Endothelial cell of umbilical vein (primary cell): ENCODE results near the gene STAC3. TPM values are rescaled to one million over a fixed set of nuclear protein-coding genes. Genes with fewer than 3 reads are reported as not detected.

Source experiments
- BruUV-seq: library from RNA; stranded (reverse); fragments of 400-500 nt; replicated peaks from 2 replicates; lab custom pipeline; 2021; lab: Mats Ljungman, UMichigan
- CTCF ChIA-PET: fragments of 300-600, 350-600 bp; sonication (Branson Sonifier 250); formaldehyde crosslinking; loops from one replicate; lab custom pipeline; 2021; ENCODE audit warnings: antibody characterized with exemption, inconsistent platforms; lab: Charles Lee
- POLR2A ChIA-PET: fragments of 300-600, 350-600 bp; sonication (Branson Sonifier 250); formaldehyde crosslinking; loops from one replicate; lab custom pipeline; 2021; ENCODE audit warnings: antibody characterized with exemption, inconsistent platforms; lab: Charles Lee
- DNase-seq: peaks from one replicate; pipeline ENCODE4 v3.0.0-alpha.2; 2011; ENCODE audit warnings: low read depth, low spot score
- FAIRE-seq: peaks from 2 replicates; lab custom pipeline; 2011; peaks lifted over from hg19 to GRCh38; lab: Jason Lieb, UNC
- H2AFZ ChIP-seq: 2 replicates; pipeline ENCODE4 v1.6.0; 2012; ENCODE audit warnings: low read depth, low read length, control low read depth, inconsistent platforms
- H3K27ac ChIP-seq: 2 replicates; pipeline ENCODE4 v1.5.1; 2011; ENCODE audit warnings: low read depth, mild to moderate bottlenecking, control low read depth, low read length, moderate library complexity; ENCODE audit not compliant: insufficient read depth
- H3K27me3 ChIP-seq, 2 experiments: 2 replicates each; pipeline versions ENCODE4 v1.6.0 to v1.6.1; 2011; ENCODE audit warnings: low read length in 2 of 2, mixed read lengths in 1 of 2; ENCODE audit not compliant: control insufficient read depth in 2 of 2, insufficient read depth in 2 of 2
- H3K36me3 ChIP-seq, 2 experiments: 2 replicates in 1 of 2; 3 replicates in 1 of 2; pipeline ENCODE4 v1.5.1; 2011; ENCODE audit warnings: low read length in 2 of 2, mild to moderate bottlenecking in 1 of 2, moderate library complexity in 1 of 2; ENCODE audit not compliant: control insufficient read depth in 2 of 2, insufficient read depth in 2 of 2; ENCODE audit errors: extremely low read depth in 1 of 2
- H3K4me1 ChIP-seq: 3 replicates; pipeline ENCODE4 v1.5.1; 2011; ENCODE audit warnings: mild to moderate bottlenecking, low read length; ENCODE audit not compliant: control insufficient read depth, insufficient read depth; ENCODE audit errors: extremely low read depth
- H3K4me2 ChIP-seq: 2 replicates; pipeline ENCODE4 v1.6.1; 2011; ENCODE audit warnings: low read length, control low read depth, mixed read lengths; ENCODE audit not compliant: insufficient read depth
- H3K4me3 ChIP-seq, 3 experiments: fragments of 200-600 bp in 1 of 3; sonication (generic), shearing (Covaris generic) in 1 of 3; replicated peaks in 1 of 3; 2 replicates each; pipeline ENCODE4 v1.5.1; 2011 to 2016; ENCODE audit warnings: control low read depth in 3 of 3, low read length in 3 of 3, mild to moderate bottlenecking in 2 of 3, inconsistent platforms in 1 of 3, low read depth in 1 of 3, moderate library complexity in 1 of 3; ENCODE audit not compliant: insufficient read depth in 1 of 3
- H3K79me2 ChIP-seq: 2 replicates; pipeline ENCODE4 v1.6.0; 2012; ENCODE audit warnings: low read length, inconsistent platforms; ENCODE audit not compliant: control insufficient read depth, insufficient read depth
- H3K9ac ChIP-seq: replicated peaks from 2 replicates; pipeline ENCODE3; 2011; ENCODE audit warnings: low read length, control low read depth; ENCODE audit not compliant: insufficient read depth; ENCODE audit errors: extremely low read depth
- H3K9me1 ChIP-seq: replicated peaks from 3 replicates; pipeline ENCODE4 v1.6.0; 2011; ENCODE audit warnings: mild to moderate bottlenecking, low read length; ENCODE audit not compliant: control insufficient read depth, insufficient read depth; ENCODE audit errors: extremely low read depth
- H3K9me3 ChIP-seq: replicated peaks from 2 replicates; pipeline ENCODE4 v1.5.1; 2012; ENCODE audit warnings: low read length, inconsistent platforms; ENCODE audit not compliant: control insufficient read depth, insufficient read depth
- H4K20me1 ChIP-seq: replicated peaks from 2 replicates; pipeline ENCODE3; 2011; ENCODE audit warnings: mild to moderate bottlenecking, low read length; ENCODE audit not compliant: control insufficient read depth, insufficient read depth; ENCODE audit errors: extremely low read depth
- CTCF ChIP-seq, 2 donors: IDR thresholded peaks; 1 replicate in 1 of 2; 2 replicates in 1 of 2; pipeline ENCODE4 v1.5.1; 2011; ENCODE audit warnings: low read length in 2 of 2, mild to moderate bottlenecking in 2 of 2, moderate library complexity in 2 of 2, control low read depth in 1 of 2, inconsistent platforms in 1 of 2, low read depth in 1 of 2; ENCODE audit not compliant: insufficient read depth in 1 of 2; ENCODE audit errors: extremely low read depth in 1 of 2
- EZH2 ChIP-seq: IDR thresholded peaks from 2 replicates; pipeline ENCODE4 v1.6.1; 2012; ENCODE audit warnings: borderline replicate concordance, low read depth, mild to moderate bottlenecking, moderate library complexity, low read length, inconsistent platforms; ENCODE audit not compliant: severe bottlenecking
- FOS ChIP-seq: IDR thresholded peaks from 2 replicates; pipeline ENCODE4 v1.6.1; 2011; ENCODE audit warnings: mild to moderate bottlenecking, low read length, moderate library complexity, borderline replicate concordance; ENCODE audit not compliant: insufficient read depth
- GATA2 ChIP-seq: IDR thresholded peaks from 2 replicates; pipeline ENCODE4 v1.7.0; 2011; ENCODE audit warnings: low read depth, mild to moderate bottlenecking, moderate library complexity, mixed read lengths, low read length; ENCODE audit not compliant: insufficient read length, insufficient read depth
- JUN ChIP-seq: IDR thresholded peaks from 2 replicates; pipeline ENCODE4 v1.6.1; 2011; ENCODE audit warnings: borderline replicate concordance, low read depth; ENCODE audit not compliant: insufficient read length, insufficient read depth
- MAX ChIP-seq: IDR thresholded peaks from 2 replicates; pipeline ENCODE4 v1.6.1; 2011; ENCODE audit not compliant: insufficient read depth, insufficient read length
- MYC ChIP-seq: IDR thresholded peaks from one replicate; pipeline ENCODE4 v1.6.1; 2011; ENCODE audit warnings: mild to moderate bottlenecking, low read depth, low read length
- POLR2A ChIP-seq: IDR thresholded peaks from 2 replicates; pipeline ENCODE4 v1.6.1; 2012; ENCODE audit warnings: low read depth, mild to moderate bottlenecking, control low read depth, low read length
- POLR2AphosphoS5 ChIP-seq: IDR thresholded peaks from 2 replicates; pipeline ENCODE4 v1.6.1; 2012; ENCODE audit warnings: low read depth, mild to moderate bottlenecking, control low read depth, low read length, moderate library complexity; ENCODE audit not compliant: insufficient read depth
- dilution Hi-C: fragments of 300-500 bp; cut with MboI; formaldehyde crosslinking; loops from one replicate; pipeline ENCODE4 v1.15.0; 2019; ENCODE audit warnings: low sequenced_read_pairs; ENCODE audit not compliant: extremely low pct_ligation_motif_present
- intact Hi-C: fragments of 100-400 bp; cut with micrococcal nuclease; formaldehyde crosslinking; loops from one replicate; pipeline ENCODE4 v1.10.0; 2022
- polyA plus RNA-seq, 4 experiments: library from polyadenylated mRNA; depleted of rRNA in 3 of 4; stranded (reverse) in 3 of 4; unstranded in 1 of 4; fragments of >200 nt; gene quantifications; 2 replicates each; pipeline versions ENCODE4 v1.2.1 to v1.2.3, GENCODE V29; 2011 to 2012; ENCODE audit warnings: missing spikeins in 1 of 4
- total RNA-seq: library from RNA; stranded (reverse); gene quantifications from 2 replicates; pipeline ENCODE4 v1.2.3, GENCODE V29; 2021

Gene STAC3
- total and polyA plus RNA-seq, 2 donors (not counting 3 experiments of a cell fraction or from before 2014, with no cell fraction given): 0.36 to 0.55 TPM

- Histone ChIP-seq H3K9ac (no peak overlapping the region), H3K36me3 (peaks cover 5 to 9% of the 10 kb centered on the region in 2 experiments), H4K20me1 (no peaks in the 10 kb centered on the region), H3K9me1 (no peaks in the 10 kb centered on the region), H3K4me1 (peaks cover 10% of the 10 kb centered on the region), H3K27me3 (no peaks in the 10 kb centered on the region), H3K4me3 (no peak overlapping the region), H3K79me2 (no peaks in the 10 kb centered on the region), H3K27ac (no peak overlapping the region), H3K9me3 (no peaks in the 10 kb centered on the region), H3K4me2 (no peak overlapping the region), H2AFZ (no peak overlapping the region)
- CTCF ChIA-PET: interaction anchor here (1.2 to 2.4 kb wide), 3 partner anchors 28 to 181 kb away, joined by 3 to 12 read pairs (median 4); no protein-coding TSS in a partner anchor
- peak; percentile 14 for DNase-seq
- FAIRE-seq: no peak
- intact Hi-C loops: no loop called here
- TF ChIP-seq GATA2 (no peak), POLR2A (no peak), MAX (no peak), FOS (no peak), POLR2AphosphoS5 (no peak), MYC (no peak), CTCF (IDR thresholded peaks at IDR 0.05; ENCODE audit: extremely low read depth in 1 of 2, insufficient read depth in 1 of 2, low read depth in 1 of 2, low read length in 2 of 2) (no peak), JUN (no peak), EZH2 (no peak)
- dilution Hi-C loops: no loop called here
- POLR2A ChIA-PET: no interaction called here
- BruUV-seq: no TSS peak
Observed at GRCh38 chr12:57270966-57271470, 20.0 kb upstream of the STAC3 start.
